ENCODE results near the gene PKIG.
"Not testable (repeated sequence)": the region's sequence is repeated elsewhere in the genome, so short reads cannot be mapped to it uniquely, and the experiment has no call there.

Gene PKIG

GRCh38 chr20:44582311-44583025 lies at the start of gene PKIG:
PKIG (plus strand) TSS chr20:44582579; CDS start chr20:44614557, 31,978 bp downstream.
- DNase-seq (ENCODE audit: low read depth in 2 of 2), result no peak

- DNase-seq (ENCODE audit: low read depth in 2 of 2), result no peak
Measured at GRCh38 chr20:44532981-44533331, 49.4 kb upstream of the PKIG start.

DNA sequence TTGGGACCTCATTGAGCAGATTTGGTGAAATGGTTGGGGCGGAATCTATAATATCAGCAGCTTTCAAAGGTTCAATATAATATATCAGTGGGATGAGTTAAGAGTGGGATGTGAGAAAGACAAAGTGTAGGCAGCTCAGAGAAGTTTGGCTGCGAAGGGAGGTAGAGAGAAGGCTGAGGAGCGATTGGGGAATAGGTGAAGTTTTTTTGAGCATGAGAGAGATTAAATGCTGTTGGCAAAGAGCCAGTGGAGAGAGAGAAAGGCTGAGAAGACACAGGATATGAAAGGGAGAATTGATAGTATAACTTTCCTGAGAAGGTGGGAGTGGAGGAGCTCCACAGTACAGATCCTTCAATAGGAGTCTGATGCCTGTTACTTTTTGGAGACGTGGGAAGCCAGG lies 48.5 kb upstream of the PKIG start:
- DNase-seq (ENCODE audit: low read depth in 2 of 2), result no peak

- no peak for DNase-seq (ENCODE audit: low read depth in 2 of 2)
Measured at GRCh38 chr20:44536175-44536574, 46.2 kb upstream of the PKIG start.

DNA sequence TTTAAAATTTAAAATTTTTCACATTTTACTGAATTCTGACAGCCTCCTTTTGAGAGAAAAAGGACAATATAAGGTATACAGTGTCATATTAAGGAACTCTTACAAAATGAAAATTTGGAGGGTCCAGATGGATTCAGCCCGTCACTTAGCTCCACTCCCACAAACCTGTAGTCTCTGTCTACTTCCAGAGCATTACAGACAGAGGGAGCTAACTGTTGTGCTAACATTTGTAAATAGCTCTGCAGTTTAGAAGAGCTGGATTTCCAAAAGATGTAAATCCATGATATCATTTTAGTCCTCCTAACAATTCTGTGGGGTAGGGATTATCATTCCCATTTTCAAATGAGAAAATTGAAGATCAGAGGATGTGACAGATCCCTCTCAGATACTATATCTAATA lies 44.4 kb upstream of the PKIG start:
- DNase-seq (ENCODE audit: low read depth in 2 of 2), result no peak

GRCh38 chr20:44540834-44541233 lies 41.5 kb upstream of the PKIG start:
- DNase-seq (ENCODE audit: low read depth in 2 of 2), result no peak

DNA sequence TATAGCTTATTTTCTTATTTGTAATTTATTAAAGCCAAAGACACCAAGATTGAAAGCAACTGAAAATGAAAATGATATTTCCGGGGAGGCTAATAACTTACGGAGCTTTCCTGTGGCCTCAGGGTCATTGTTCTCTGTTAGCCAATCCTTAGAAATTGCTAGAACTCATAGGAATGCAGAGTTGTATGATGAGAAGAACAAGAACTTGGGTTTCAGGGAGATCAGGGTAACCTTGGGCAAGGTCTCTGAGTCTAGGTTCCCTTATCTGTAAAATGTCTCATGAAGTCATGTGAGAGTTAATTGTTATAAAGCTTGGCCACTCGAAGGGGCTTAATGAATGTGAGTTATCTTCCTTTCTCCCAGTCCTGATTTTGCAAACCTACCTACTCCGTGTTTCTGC lies 40.4 kb upstream of the PKIG start:
- no peak for DNase-seq (ENCODE audit: low read depth in 2 of 2)

DNA sequence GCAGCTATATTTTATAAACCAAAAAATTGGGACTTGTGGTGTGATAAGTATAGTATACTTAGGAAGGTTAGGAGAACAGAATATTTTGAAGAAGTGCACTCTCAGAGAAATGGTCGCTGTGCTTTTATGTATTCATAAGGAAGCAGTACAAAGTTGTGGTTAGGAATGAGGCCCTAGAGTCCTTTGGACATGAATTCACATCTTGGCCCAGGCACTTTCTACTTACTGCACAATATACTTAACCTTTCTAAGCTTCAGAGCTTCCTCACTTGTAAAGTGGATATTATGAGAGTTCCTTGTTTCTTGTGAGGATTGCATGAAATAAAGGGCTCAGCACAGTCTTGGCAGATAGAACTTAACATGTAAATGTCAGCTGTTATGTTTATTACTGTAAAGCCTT lies 39.5 kb upstream of the PKIG start:
- DNase-seq (ENCODE audit: low read depth in 2 of 2), result no peak

DNA sequence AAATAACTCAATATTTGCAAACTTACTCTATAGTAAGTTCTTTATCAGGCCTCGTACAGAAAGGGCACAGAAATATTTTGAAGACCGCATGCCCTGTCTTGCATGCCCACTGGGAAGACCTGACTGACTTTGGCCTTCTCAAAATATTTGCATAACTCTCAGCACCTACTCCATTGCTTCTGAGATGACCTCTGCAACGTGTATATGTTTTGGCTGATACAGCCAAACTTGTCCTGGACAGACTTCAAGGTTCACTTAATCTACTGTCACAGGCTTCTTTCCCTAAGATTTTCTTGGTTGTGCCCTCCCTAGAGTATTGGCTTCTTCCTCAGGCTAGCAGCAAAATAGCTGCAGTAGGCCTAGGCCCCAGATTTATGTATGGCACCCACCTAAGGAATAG lies 39.0 kb upstream of the PKIG start:
- DNase-seq (ENCODE audit: low read depth in 2 of 2), result no peak

DNA sequence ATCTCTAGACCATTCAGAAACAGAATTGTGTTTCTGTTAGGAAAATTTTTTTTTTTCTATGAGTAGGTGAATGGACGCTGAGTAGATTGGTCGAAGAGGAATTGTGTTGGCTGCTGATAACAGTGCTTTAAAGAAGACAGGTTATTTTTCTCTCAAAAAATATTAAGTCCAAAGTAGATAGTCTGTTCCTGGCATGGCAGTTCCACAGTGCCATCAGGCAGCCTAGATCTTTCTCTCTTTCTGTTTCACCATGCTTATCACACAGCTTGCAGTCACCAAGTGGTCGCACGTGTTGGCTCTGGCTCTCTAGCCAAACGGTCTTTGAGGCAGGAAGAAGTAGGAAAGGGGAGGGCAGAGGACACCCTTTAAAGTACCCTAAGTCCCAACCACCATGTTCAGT lies 38.1 kb upstream of the PKIG start:
- no peak for DNase-seq (ENCODE audit: low read depth in 2 of 2)

DNA sequence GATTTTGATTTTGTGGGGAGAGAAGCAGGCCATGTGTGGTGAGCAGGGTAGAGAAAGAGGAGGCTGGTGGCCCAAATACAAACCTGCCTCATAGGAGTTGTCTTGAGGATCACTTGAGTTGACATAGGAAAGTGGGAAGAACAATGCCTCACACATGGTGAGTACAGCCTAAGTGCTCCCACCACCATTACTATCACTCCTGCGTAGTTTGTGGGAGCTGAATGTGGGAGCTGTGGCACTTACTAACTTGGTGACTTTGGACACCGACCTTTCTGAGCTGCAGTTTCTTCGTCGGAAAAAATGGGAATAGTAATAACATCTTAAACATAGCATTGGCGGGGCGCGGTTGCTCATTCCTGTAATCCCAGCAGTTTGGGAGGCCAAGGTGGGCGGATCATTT lies 35.0 kb upstream of the PKIG start:
- no peak for DNase-seq (ENCODE audit: low read depth in 2 of 2)

- no peak for DNase-seq (ENCODE audit: low read depth in 2 of 2)
Measured at GRCh38 chr20:44549123-44549522, 33.3 kb upstream of the PKIG start.

DNA sequence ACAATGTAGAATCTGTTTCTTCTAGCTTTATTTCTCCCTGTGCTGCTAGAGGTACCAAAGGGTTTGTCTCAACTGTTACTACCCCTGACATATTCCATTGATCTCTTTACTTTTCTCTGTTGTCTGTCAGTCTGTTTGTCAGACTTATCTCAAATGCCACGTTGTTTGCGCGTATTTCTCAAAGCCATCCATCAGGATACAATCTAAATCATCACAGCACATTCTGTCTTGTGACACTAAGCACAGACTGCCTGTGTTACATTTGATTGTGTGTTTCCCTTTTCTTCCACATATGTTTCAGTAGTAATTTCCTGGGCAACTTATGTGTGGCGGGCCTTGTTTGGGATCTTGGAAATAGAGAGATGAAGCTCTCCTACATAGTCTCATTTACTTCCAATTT lies 30.3 kb upstream of the PKIG start:
- no peak for DNase-seq (ENCODE audit: low read depth in 2 of 2)

- DNase-seq (ENCODE audit: low read depth in 2 of 2), result no peak
Measured at GRCh38 chr20:44552568-44552949, 29.8 kb upstream of the PKIG start.

- no peak for DNase-seq (ENCODE audit: low read depth in 2 of 2)
Measured at GRCh38 chr20:44552950-44553908, 29.1 kb upstream of the PKIG start.

DNA sequence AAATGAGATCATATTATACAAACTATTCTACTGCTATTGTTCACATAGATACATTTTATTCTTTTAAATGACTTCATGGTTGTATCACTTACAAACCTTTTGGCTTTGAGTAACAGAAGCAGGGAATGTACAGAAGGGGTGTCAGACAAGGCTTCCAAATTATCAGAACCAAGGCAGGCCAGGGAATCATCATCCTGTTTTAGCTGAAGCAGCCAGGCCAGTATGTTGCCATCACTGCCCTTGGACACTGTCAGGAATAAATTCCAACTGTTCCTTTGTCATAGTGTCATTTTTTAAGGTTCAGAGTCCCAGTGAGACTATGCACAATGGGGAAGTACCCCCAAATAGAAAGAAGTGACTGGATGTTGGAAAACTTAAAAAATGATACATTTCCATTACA lies 23.1 kb upstream of the PKIG start:
- DNase-seq (ENCODE audit: low read depth in 2 of 2), result no peak

DNA sequence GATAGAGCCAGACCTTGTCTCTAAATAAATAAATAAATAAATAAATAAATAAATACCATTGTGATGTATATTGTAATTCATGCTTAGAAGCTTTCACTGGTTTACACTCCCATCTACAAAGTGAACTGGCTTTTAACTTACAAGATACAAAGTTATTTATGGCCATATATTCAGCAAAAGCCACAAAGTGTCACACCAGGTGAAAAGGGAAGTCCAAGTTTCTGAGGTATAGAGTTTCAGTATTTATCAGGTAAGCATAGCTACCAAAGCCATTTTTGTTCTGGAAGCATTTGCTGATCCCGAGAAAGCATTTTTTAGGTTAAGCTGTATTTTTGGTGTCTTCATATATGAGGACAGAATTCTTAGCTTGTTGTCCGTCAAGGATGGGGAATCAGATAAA lies 22.1 kb upstream of the PKIG start:
- no peak for DNase-seq (ENCODE audit: low read depth in 2 of 2)

DNA sequence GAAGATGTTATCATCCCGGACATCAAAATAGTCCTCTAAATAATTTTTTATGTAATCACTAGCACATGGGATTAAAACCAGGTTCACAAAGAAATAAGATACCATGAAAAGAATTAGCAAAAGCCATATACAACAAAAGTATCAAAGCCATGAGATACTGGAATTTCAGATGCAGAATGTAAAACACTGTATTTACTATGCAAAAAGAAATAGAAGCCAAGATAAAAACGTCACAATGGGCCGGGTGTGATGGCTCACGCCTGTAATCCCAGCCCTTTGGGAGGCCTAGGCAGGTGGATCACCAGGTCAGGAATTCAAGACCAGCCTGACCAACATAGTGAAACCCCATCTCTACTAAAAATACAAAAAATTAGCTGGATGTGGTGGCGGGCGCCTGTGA lies 21.6 kb upstream of the PKIG start:
- DNase-seq (ENCODE audit: low read depth in 2 of 2), result not testable (repeated sequence)

GRCh38 chr20:44561876-44562275 lies 20.5 kb upstream of the PKIG start:
- no peak for DNase-seq (ENCODE audit: low read depth in 2 of 2)

GRCh38 chr20:44566018-44566417 lies 16.4 kb upstream of the PKIG start:
- no peak for DNase-seq (ENCODE audit: low read depth in 2 of 2)

- no peak for DNase-seq (ENCODE audit: low read depth in 2 of 2)
Measured at GRCh38 chr20:44566811-44567210, 15.6 kb upstream of the PKIG start.

DNA sequence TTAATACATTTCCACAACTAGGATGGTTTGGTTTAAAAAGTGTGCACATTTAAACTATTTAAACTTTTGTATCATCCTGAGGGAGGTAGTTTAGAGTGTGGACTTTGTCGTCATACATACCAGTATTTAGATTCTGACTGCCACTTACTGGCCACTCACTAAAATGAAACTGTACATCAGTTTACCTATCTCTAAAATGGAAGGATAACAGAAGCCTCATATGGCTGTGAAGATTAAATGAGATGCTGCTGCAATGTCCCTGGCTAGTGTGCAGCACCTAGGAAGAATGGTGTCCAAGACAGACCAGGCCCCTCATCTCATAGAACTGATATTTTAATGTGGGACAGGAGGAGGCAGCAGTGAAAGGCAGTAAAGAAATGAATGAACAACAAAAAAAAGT lies 12.0 kb upstream of the PKIG start:
- DNase-seq (ENCODE audit: low read depth in 2 of 2), result no peak

DNA sequence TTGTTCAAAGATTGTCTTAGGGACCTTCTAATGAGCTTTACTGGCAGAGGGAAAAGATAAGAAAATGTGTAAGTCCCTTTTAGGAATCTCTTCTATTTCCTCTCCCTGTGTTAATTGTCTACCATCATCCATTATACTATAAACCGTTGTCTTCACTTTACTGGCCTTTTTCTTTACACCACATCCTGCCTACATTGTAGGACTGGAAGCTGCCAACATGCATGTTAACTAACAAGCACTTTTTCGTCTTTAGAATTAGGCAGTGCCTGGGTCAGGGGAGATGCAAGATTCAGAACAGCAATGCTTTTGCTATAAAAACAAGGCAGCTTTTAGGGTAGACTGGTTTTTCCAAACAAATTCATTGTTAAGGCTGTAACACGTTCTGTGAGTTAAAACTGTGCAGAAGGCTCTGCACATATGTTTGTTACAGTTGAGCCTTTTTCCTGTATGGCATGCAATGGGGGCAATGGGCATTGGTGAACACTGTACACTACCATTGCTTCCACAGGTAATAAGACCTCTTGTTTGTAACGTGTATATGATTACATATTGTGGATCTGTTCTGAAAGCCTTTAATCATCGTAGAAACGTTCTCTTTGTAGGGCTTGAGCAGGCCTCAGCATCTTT lies 10.9 kb upstream of the PKIG start:
- no peak for DNase-seq (ENCODE audit: low read depth in 2 of 2)
